GM21526 (cell line): ENCODE data around the gene PCDHGC5.

Experiments
- ATAC-seq: cut with Tn5 transposase; IDR thresholded peaks from one replicate; pipeline ENCODE4 v1.9.1; 2021; ENCODE audit warnings: moderate library complexity; ENCODE audit not compliant: unreplicated experiment, low FRiP score

The PCDHGC5 gene

DNA sequence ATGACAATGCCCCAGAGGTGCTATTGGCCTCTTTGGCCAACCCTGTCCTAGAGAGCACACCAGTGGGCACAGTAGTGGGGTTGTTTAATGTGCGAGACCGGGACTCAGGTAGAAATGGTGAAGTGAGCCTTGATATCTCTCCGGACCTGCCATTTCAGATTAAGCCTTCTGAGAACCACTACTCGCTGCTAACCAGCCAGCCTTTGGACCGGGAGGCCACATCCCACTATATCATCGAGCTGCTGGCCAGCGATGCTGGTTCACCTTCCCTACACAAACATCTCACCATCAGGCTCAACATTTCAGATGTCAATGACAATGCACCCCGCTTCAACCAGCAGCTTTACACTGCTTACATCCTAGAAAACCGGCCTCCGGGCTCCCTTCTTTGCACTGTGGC lies 1.4 kb downstream of the PCDHGC5 start:
- no peak for ATAC-seq

DNA sequence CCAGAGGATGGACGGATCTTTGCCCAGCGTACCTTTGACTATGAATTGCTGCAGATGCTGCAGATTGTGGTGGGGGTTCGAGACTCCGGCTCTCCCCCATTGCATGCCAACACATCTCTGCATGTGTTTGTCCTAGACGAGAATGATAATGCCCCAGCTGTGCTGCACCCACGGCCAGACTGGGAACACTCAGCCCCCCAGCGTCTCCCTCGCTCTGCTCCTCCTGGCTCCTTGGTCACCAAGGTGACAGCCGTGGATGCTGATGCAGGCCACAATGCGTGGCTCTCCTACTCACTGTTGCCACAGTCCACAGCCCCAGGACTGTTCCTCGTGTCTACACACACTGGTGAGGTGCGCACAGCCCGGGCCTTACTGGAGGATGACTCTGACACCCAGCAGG lies 1.9 kb downstream of the PCDHGC5 start:
- no peak for ATAC-seq

DNA sequence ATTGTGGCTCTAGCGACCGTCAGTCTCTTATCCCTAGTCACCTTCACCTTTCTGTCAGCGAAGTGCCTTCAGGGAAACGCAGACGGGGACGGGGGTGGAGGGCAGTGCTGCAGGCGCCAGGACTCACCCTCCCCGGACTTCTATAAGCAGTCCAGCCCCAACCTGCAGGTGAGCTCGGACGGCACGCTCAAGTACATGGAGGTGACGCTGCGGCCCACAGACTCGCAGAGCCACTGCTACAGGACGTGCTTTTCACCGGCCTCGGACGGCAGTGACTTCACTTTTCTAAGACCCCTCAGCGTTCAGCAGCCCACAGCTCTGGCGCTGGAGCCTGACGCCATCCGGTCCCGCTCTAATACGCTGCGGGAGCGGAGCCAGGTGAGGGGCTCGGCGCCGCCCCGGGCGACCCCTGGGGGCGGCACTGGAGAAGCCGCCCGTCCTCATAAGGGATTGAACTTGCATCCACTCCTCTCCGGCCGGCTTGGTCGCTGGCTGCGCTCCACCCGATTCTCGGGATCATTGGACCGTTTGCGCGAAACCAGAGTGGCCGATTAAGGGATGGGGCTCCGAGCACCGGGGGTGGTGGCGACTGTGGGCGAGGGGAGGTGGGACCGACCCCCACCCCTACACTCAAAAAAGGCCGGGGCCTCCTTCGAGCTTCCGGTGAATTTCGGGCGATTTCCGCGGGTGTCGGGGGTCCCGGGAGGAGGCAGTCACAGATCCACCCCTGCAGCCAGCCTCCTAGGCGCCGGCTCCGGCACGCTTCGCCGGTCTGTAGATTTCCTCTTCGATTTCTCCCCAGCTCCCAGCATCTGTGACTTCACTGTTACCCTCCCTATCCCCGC lies 2.7 kb downstream of the PCDHGC5 start:
- peak; percentile 29 for ATAC-seq

DNA sequence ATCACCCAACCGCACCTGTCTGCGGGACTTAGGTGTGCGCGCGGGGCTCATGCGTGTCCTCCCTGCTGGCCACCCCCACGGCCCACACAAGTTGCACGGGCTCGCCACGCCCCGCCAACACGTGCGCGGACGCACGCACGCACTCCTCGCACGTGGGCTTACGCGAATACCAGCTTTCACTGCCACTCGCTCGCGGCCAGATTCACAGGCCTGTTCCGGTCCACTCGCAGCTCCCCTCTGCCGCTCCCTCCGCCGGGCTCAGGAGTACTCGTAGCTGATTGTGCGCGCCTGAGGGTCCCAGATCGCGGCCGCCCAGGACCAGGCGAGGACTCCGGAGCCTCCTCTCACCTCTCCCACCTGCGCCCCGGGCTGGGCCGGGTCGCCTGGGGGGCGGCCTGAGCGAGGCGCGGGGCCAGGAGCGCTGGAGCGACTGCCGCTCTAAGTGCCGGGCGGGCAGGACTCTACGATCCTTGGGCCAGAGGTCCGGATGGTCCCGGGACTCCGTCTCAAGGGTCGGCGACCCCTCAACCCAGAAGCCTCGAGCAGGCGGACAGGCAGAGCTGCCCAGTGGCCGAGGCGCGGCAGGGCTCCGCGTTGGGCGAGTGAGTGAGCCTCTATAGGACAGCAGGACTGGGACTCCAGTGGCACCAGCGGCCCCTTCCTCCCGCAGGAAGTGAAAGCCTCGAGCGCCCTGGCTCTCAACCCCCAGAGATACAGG lies 3.4 kb downstream of the PCDHGC5 start:
- ATAC-seq = peak; percentile 43

DNA sequence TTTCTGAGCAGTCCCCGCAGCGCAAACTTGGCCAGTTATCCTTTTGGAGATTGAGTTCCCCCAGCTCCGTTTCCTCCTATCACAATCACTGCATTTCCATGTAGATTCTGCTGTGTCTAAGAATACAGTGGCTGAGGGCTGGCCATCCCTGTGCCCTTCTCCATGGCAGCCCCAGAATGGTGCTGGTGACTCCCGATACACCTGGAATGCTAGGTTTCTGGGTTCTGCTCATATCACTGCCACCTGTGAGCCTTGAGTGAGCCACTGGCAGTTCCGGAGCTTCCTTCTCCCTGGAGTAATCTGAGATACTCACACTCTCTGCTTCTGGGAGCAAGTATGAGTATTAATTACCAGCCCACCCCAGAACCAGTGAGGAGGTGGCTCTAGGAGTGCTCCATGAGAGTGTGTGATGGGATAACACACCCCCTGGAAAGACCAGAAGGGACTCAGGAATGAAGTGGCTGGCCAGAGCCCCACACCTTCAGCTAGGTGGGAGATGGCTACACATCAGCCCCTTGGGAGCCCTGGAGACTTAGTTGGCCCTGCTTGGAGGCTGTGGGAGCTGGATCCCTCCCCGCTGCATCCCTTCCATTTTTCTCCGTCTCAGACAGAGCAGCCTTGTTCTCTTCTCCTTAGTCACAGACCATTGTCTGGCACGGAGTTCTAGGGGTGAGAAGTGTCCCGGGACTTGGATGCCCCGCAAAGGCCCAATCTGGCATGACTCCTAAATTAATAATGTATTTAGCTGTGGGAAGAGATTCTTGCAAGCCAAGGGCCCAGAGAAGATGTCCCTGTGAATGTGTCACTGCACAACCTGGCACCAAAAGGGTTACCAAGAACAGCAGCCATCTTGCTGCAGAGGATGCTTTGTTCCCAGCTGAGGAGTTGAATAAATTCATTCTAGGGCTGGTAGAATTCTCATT lies 4.9 kb downstream of the PCDHGC5 start:
- ATAC-seq = no peak

DNA sequence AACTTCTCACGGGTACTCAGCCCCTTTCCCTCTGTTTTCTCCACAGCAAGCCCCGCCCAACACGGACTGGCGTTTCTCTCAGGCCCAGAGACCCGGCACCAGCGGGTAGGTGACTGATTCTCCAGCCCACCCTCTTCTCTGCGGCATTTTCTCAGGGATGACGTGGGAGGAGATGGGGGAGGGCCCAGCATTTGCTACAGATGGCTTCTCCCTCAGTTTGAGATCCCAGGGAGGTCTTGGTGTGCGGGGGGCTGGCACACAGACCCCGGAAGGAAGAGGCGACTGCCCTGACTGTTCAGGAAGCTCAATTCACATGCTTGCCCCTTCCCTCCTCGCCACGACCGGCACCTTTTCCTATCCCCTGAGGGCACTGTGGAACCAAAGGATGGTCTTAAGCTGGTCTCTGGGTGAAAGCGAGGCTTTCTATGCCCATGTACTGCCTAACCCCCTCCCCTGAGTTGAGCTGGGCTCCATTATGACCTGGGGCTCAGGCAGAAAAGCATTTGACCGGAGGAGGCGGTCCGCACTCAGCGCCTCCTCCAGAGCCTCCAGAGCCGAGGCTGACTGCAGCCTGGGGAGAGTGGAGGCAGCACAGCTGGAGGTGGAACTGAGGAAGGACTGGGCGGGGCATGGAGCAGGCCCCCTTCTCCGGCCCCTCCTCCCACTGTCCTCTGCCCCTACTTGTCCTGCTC lies 6.0 kb downstream of the PCDHGC5 start:
- no peak for ATAC-seq

DNA sequence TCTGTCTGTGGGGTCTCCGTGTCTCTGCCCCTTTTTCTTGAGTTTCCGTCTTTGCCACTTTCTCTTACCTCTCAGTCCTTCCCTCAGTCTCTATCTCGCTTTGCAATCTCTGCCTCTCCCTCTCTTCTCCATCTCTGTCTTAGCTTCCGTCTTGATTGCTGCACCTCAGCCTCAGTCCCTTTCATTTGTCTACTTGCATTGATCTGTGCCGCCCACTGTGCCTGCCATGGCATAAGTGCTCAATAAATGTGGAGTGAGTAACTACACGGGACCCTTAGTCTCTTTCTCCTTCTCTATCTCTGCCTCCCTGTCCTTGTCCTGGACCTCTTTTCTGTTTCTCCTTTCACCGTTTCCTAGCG lies 6.6 kb downstream of the PCDHGC5 start:
- ATAC-seq = no peak

DNA sequence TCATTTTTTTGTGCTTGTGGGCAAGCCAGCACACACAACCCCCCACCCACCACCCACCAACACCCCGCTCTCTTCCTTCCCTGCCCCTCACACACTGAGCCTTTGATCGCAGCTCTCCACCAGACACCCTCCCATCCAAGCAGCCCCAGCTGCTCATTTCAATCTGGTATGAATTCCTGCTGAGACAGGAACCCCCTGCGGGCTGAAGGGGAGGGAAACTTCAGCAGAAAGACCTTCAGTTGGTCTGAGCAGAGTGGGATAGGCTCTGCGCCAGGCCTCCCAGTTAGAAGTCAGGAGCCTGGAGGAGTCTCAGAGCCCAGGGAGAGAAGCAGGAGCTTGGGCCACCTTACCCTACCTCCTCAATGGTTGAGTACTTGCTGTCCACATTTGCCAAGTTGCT lies 7.2 kb downstream of the PCDHGC5 start:
- no peak for ATAC-seq

DNA sequence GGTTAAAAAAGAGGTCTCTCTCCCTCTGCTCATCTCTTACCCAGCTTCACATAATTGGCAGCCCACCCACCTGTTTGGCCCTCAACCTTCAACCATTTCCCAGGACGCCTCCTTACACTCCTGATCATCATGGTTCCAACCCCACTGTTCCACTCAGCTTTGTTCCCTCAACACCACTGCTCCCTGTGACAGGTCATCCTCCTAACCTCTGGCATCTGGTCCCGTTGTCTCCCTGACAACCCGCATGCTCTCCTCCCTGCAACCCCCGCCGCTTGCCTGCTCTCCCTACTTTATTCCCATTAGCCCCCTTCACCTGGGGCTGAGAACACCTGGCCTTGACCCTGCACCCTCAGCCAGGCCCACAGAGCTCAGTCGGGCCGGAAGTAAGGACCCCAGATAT lies 12.9 kb downstream of the PCDHGC5 start:
- no peak for ATAC-seq

DNA sequence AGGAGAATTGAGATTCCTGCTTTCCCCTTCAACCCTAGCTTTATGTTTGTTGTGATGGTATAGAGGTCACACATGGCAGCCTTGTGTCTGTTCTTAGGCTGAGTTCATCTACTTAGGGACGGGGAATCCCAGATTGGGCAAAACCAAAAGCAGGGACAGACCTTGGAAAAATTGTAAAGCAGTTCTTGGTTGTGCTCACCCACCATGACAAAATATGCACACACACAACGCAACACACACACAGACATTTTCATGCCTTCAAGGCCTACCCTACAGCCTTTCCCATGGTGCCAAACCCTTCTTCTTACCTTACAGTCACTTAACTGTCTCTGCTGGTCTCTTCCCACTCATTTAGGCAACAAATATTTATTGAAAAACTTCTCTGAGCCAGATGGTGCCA lies 14.8 kb downstream of the PCDHGC5 start:
- no peak for ATAC-seq

DNA sequence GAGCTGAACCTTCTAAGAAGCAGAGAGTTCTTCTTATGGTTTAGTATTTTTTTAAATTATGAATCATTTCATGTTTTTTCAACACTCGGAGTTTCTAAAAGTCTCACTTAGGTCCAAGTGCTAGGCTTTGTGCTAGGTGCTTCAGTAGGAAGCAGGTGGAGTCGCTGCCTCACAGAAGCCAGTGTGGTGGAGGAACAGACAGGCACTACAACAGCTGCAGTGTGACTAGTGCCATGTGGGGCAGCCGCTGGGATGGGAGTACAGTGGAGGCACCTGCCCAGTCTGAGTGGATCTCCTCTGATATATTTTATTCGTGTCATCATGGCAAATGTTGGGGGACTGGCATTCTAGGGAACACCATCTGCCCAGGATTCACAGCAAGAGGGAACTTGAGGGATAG lies 15.3 kb downstream of the PCDHGC5 start:
- ATAC-seq = no peak

DNA sequence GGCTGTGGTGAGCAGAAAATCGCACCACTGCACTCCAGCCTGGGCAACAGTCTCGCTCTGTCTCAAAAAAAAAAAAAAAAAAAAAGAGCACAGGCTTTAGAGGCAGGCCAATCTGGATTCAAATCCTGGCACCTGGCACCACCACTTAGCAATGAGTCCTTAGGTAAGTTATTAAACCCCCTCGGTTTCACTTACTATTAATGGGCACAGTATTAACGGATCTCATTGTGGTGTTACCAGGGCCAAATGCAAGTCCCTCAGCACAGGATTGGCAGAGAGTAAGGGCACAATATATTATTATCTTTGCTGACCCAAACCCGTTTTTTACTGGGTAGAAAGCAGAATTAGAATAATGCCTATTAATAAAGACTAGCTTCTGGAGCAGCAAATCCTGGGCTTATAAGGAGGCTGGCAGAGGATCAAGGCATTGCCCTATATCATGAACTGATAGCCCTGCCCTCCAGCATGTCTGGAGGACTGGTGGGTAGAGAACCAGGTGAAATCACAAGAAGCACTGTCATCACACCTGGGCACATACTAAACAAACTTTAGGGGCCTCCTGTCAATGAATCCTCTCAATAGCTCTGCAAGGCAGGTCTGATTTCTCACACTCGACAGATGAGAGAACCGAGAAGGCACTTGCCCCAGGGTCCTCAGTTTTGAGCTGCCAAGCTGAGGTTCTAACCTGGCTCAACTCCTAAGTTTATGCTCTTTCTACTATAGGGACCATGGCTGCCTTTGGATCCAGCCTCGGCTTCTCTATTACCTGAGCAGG lies 17.7 kb downstream of the PCDHGC5 start:
- no peak for ATAC-seq

DNA sequence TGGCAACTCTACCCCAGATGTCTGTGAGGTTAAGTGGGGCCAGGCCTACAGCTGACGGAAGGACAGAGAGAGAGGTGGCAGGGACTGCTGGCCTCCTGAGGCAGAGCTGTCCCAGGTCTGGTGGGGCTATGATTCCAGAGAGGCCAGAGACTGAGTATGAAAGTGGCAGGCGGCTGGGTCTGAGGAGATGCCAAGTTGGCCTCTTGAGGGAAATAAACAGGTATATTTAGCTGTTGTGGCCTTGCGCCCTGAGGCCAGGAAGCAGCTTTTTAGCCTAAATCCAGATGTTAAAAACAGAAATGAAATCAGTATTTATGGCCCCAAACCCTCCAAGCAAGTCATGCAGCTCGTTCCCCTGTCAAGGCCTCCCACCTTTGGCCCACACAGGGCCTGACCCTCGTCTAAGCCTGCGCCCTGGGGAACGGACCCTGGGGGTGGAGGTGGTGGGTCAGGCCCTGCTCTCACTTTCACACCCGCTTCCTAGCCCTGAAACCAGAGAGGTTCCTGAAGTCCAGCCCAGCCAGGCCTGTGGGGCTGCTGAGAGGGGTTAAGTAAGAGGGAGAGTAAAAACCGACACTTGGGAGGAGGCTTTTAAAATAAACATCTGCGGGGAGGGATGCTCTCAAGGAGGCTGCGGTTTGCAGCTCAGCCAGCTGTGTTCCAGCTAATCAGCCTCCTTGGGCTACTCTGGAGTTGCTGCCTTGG lies 18.7 kb downstream of the PCDHGC5 start:
- peak; percentile 36 for ATAC-seq

DNA sequence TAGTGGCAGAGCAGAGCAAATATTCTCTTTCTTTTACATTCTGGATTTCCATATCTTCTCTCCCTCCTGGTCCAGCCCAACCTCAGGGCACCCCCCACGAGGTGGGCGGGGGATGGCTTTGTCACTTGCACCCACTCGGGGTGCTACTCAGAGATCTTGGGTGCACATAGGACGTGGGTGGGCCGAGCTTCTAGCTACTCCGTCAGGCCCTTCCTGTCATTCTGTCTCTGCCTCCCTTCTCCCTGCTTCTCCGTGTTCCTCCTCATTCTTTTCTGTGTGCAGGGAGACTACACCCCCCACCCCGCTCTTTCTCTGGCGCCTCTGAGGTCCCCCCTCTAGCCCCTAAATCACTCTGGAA lies 19.5 kb downstream of the PCDHGC5 start:
- ATAC-seq = no peak

DNA sequence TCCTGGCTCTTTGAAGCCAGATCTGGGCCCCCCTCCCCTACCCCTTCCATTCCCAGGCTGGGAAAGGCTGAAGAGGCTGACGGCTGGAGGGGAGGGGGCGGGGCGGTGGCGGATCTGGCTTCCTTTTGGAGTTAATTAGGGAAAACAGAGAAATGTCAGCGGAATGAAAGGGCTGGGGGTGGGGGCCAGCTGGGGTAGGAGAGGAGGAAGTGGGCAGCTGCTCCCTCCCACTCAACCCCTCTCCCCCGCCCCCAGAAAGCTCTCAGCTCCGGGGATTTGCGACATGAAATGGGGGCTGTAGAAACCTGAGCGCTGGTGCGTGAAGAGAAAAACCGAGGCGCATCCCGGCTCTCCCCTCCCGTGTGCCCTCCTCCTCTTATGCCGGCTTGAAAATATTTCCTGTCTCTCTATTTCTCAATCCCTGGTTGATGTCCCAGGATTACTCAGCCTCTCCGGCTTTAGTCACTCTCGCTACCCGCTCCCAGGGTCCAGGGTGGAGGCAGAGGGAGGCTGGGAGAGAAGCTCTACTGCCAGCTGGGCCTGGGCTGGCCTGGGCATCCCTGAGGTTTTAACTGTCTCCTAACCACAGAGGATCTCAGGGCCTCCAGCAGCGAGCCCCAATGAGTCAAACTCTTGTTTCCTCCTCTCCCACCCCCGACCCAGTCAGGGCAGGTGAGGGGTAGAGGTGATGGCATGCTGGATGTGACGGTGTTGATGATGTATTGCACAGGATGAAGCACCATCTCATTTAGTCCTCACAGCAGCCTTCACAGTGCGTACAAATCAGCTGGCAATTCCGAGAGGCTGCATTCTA lies 20.1 kb downstream of the PCDHGC5 start:
- ATAC-seq = no peak

DNA sequence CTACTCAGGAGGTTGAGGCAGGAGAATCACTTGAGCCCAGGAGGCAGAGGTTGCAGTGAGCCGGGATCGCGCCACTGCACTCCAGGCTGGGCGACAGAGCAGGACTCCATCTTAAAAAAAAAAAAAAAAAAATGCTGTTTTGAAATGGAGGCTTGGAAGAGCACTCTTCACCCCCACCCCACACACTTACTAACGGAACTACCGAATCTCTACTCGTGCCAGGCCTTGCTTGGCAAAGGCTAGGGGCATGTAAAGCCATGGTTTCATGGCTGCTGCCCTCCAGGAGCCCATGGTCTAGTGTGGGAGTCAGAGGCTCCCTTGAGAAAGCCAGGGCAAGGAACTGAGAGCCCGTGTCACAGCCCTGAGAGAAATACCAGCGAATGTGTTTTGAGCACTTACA lies 21.3 kb downstream of the PCDHGC5 start:
- no peak for ATAC-seq

DNA sequence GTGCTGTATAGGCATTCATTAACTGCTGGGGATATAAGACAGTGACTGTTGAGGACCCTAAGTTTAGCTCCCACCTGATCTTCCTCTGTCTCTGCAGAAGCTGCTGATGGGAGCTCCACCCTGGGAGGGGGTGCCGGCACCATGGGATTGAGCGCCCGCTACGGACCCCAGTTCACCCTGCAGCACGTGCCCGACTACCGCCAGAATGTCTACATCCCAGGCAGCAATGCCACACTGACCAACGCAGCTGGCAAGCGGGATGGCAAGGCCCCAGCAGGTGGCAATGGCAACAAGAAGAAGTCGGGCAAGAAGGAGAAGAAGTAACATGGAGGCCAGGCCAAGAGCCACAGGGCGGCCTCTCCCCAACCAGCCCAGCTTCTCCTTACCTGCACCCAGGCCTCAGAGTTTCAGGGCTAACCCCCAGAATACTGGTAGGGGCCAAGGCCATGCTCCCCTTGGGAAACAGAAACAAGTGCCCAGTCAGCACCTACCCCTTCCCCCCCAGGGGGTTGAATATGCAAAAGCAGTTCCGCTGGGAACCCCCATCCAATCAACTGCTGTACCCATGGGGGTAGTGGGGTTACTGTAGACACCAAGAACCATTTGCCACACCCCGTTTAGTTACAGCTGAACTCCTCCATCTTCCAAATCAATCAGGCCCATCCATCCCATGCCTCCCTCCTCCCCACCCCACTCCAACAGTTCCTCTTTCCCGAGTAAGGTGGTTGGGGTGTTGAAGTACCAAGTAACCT lies 22.1 kb downstream of the PCDHGC5 start:
- peak; percentile 26 for ATAC-seq
